HepG2 (cell line): Measurements from ENCODE around the gene TIMM13. TPM values are rescaled to one million over a fixed set of nuclear protein-coding genes. Genes with fewer than 3 reads are reported as not detected.

Source experiments
- CC2D1A ChIP-seq: sonication (generic); formaldehyde crosslinking; IDR thresholded peaks from 2 replicates; pipeline ENCODE4 v1.8.1; 2023; ENCODE audit warnings: mild to moderate bottlenecking, missing genetic modification reagents
- CREM ChIP-seq, 2 experiments: sonication (generic) in 1 of 2; formaldehyde crosslinking in 1 of 2; IDR thresholded peaks; 2 replicates each; pipeline versions ENCODE4 v1.4.0 to v1.6.1; 2016 to 2020; ENCODE audit warnings: antibody characterized with exemption in 1 of 2, mild to moderate bottlenecking in 1 of 2, missing genetic modification reagents in 1 of 2
- DR1 ChIP-seq: sonication (generic); formaldehyde crosslinking; IDR thresholded peaks from 2 replicates; pipeline ENCODE4 v1.8.0; 2021; ENCODE audit warnings: mild to moderate bottlenecking, missing genetic modification reagents, inconsistent platforms
- ETV6 ChIP-seq: sonication (generic); formaldehyde crosslinking; conservative IDR thresholded peaks from 2 replicates; pipeline ENCODE4 v1.4.0; 2020; ENCODE audit warnings: missing genetic modification reagents
- FOXJ3 ChIP-seq: sonication (generic); formaldehyde crosslinking; IDR thresholded peaks from 2 replicates; pipeline ENCODE4 v1.4.0; 2020; ENCODE audit warnings: missing genetic modification reagents, mild to moderate bottlenecking, borderline replicate concordance
- GATAD1 ChIP-seq: IDR thresholded peaks from 2 replicates; pipeline ENCODE4 v1.6.1; 2016; ENCODE audit warnings: missing genetic modification reagents, missing compliant biosample characterization
- GLI4 ChIP-seq: sonication (generic); formaldehyde crosslinking; IDR thresholded peaks from 2 replicates; pipeline ENCODE4 v1.5.1; 2020; ENCODE audit warnings: missing genetic modification reagents, mild to moderate bottlenecking, moderate library complexity, borderline replicate concordance
- MAFF ChIP-seq: IDR thresholded peaks from 2 replicates; pipeline ENCODE4 v1.6.1; 2011; ENCODE audit warnings: low read depth, low read length, improper control_type of control experiment
- MED1 ChIP-seq: sonication (generic); formaldehyde crosslinking; IDR thresholded peaks from 2 replicates; pipeline ENCODE4 v1.4.0; 2020; ENCODE audit warnings: missing genetic modification reagents
- MTF1 ChIP-seq: sonication (generic); formaldehyde crosslinking; IDR thresholded peaks from 2 replicates; pipeline ENCODE4 v1.5.0; 2020; ENCODE audit warnings: missing genetic modification reagents
- RORA ChIP-seq: sonication (generic); formaldehyde crosslinking; IDR thresholded peaks from 2 replicates; pipeline ENCODE4 v1.5.0; 2020; ENCODE audit warnings: mild to moderate bottlenecking, missing genetic modification reagents, moderate library complexity
- SAP130 ChIP-seq: IDR thresholded peaks from 2 replicates; pipeline ENCODE4 v1.6.1; 2016; ENCODE audit warnings: low read depth
- SPEN ChIP-seq: sonication (generic); formaldehyde crosslinking; IDR thresholded peaks from 2 replicates; pipeline ENCODE4 v1.5.1; 2020; ENCODE audit warnings: low read depth, mild to moderate bottlenecking, missing genetic modification reagents
- TP53 ChIP-seq: sonication (generic); formaldehyde crosslinking; conservative IDR thresholded peaks from 2 replicates; pipeline ENCODE4 v1.4.0; 2020; ENCODE audit warnings: missing genetic modification reagents
- ZFP82 ChIP-seq: sonication (generic); formaldehyde crosslinking; IDR thresholded peaks from 2 replicates; pipeline ENCODE4 v1.5.1; 2020; ENCODE audit warnings: mild to moderate bottlenecking, missing genetic modification reagents, borderline replicate concordance
- ZNF230 ChIP-seq: sonication (generic); formaldehyde crosslinking; IDR thresholded peaks from 2 replicates; pipeline ENCODE4 v1.4.0; 2020; ENCODE audit warnings: mild to moderate bottlenecking, missing genetic modification reagents
- ZNF317 ChIP-seq: sonication (generic); formaldehyde crosslinking; IDR thresholded peaks from 2 replicates; pipeline ENCODE4 v1.5.0; 2020; ENCODE audit warnings: mild to moderate bottlenecking, missing genetic modification reagents
- ZNF724P ChIP-seq: sonication (generic); formaldehyde crosslinking; IDR thresholded peaks from 2 replicates; pipeline ENCODE4 v1.8.0; 2022; ENCODE audit warnings: missing genetic modification reagents, borderline replicate concordance
- ZNF782 ChIP-seq: sonication (generic); formaldehyde crosslinking; IDR thresholded peaks from 2 replicates; pipeline ENCODE4 v1.4.0; 2020; ENCODE audit warnings: missing genetic modification reagents, mild to moderate bottlenecking, borderline replicate concordance
- ZNF816 ChIP-seq: sonication (generic); formaldehyde crosslinking; IDR thresholded peaks from 2 replicates; pipeline ENCODE4 v1.8.0; 2022; ENCODE audit warnings: missing genetic modification reagents, mild to moderate bottlenecking, borderline replicate concordance
- polyA plus RNA-seq, 8 experiments: library from polyadenylated mRNA; depleted of rRNA in 3 of 8; stranded (reverse) in 7 of 8; unstranded in 1 of 8; fragments of >200 nt; fragmentation: Illumina TruSeq in 4 of 8; extraction: Trizol in 4 of 8; gene quantifications; 2 replicates each; pipeline versions ENCODE4 v1.2.1 to v1.2.3, GENCODE V29; 2011 to 2016; ENCODE audit warnings: low read depth in 4 of 8, missing spikeins in 1 of 8, mixed read lengths in 1 of 8; ENCODE audit not compliant: insufficient read depth in 1 of 8
- total RNA-seq, 5 experiments: library from RNA; depleted of rRNA; stranded (reverse); fragments of >200 nt; fragmentation: Illumina TruSeq; extraction: Trizol; gene quantifications; 2 replicates each; pipeline ENCODE4 v1.2.3, GENCODE V29; 2016; ENCODE audit warnings: low read depth in 1 of 5
- TF ChIP-seq, protein P1 (sequence below): fragments of 450-650 bp; IDR thresholded peaks from 2 replicates; pipeline ENCODE4 v1.6.1; 2016
- TF ChIP-seq, protein P2 (sequence below): IDR thresholded peaks from 2 replicates; pipeline ENCODE4 v1.6.1; 2016; ENCODE audit warnings: low read depth, control low read depth
- TF ChIP-seq, protein P3 (sequence below): sonication (generic); formaldehyde crosslinking; IDR thresholded peaks from 2 replicates; pipeline ENCODE4 v1.5.0; 2020; ENCODE audit warnings: missing genetic modification reagents
- TF ChIP-seq, protein P4 (sequence below): sonication (generic); formaldehyde crosslinking; conservative IDR thresholded peaks from 2 replicates; pipeline ENCODE4 v1.8.0; 2022; ENCODE audit warnings: missing genetic modification reagents

The TIMM13 gene
- total and polyA plus RNA-seq, 2 of the 13 experiments (the other 11 are each of a cell fraction or from before 2014, with no cell fraction given), result 48.4 to 108 TPM

DNA sequence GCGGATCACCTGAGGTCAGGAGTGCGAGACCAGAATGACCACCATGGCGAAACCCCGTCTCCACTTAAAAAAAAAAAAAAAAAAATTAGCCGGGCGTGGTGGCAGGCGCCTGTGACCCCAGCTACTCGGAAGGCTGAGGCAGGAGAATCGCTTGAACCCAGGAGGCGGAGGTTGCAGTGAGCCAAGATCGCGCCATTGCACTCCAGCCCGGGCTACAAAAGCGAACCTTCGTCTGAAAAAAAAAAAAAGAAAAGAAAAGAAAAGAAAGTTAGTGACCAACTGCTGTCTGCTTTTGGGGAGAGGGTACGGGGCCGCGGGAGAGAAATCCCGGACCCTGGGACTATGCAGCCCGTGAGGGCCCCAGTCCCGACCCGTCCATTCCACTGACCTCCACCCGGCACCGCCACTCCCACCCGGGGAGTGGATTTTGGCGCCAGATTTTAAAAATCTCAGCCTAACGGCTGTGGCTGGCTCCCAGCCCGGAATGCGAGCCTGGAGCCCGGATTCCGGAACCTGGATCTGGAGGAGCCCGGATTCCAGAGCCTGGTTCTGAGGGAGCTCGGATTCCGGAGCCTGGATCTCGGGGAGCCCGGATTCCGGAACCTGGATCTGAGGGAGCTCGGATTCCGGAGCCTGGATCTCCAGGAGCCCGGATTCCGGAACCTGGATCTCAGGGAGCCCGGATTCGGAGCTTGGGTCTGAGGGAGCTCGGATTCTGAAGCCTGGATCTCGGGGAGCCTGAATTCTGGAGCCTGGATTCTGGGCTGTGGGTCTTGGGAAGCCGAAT, 35.4 kb upstream of the TIMM13 start (continued):
- TF ChIP-seq CC2D1A (CRISPR knock-in tag) (0 out of 2 replicates have a peak, but pooled peaks have one; percentile 31), SAP130 (CRISPR knock-in tag) (peak; percentile 77), GATAD1 (CRISPR knock-in tag) (peak; percentile 63), GLI4 (CRISPR knock-in tag) (0 out of 2 replicates have a peak, but pooled peaks have one; percentile 25), DR1 (CRISPR knock-in tag) (peak; percentile 50; the same call in 1 of the 2 replicates), TP53 (CRISPR knock-in tag) (peak; percentile 45; the same call in 1 of the 2 replicates), MAFF (0 out of 2 replicates have a peak, but pooled peaks have one; percentile 22), SPEN (CRISPR knock-in tag) (peak; percentile 68), RORA (peak; percentile 89; the same call in 1 of the 2 replicates), ZNF724P (CRISPR knock-in tag) (peak; percentile 56; the same call in 1 of the 2 replicates), ETV6 (CRISPR knock-in tag) (0 out of 2 replicates have a peak, but pooled peaks have one; percentile 40), ZNF230 (CRISPR knock-in tag) (peak; percentile 77; the same call in 1 of the 2 replicates), ZFP82 (CRISPR knock-in tag) (peak; percentile 81; the same call in 1 of the 2 replicates), MTF1 (CRISPR knock-in tag) (0 out of 2 replicates have a peak, but pooled peaks have one; percentile 46), ZNF317 (peak; percentile 82), FOXJ3 (peak; percentile 74; the same call in 1 of the 2 replicates), ZNF782 (CRISPR knock-in tag) (no peak), ZNF816 (CRISPR knock-in tag) (peak; percentile 93; the same call in 1 of the 2 replicates), MED1 (peak; percentile 90), CREM (IDR thresholded peaks at IDR 0.05) (peak; percentile 37; the same call in 1 of the 2 replicates), CREM (CRISPR knock-in tag; IDR thresholded peaks at IDR 0.05) (no peak)
- TF ChIP-seq, protein P1, sequence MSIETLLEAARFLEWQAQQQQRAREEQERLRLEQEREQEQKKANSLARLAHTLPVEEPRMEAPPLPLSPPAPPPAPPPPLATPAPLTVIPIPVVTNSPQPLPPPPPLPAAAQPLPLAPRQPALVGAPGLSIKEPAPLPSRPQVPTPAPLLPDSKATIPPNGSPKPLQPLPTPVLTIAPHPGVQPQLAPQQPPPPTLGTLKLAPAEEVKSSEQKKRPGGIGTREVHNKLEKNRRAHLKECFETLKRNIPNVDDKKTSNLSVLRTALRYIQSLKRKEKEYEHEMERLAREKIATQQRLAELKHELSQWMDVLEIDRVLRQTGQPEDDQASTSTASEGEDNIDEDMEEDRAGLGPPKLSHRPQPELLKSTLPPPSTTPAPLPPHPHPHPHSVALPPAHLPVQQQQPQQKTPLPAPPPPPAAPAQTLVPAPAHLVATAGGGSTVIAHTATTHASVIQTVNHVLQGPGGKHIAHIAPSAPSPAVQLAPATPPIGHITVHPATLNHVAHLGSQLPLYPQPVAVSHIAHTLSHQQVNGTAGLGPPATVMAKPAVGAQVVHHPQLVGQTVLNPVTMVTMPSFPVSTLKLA, result 0 out of 2 replicates have a peak, but pooled peaks have one; percentile 6
- TF ChIP-seq, protein P2, sequence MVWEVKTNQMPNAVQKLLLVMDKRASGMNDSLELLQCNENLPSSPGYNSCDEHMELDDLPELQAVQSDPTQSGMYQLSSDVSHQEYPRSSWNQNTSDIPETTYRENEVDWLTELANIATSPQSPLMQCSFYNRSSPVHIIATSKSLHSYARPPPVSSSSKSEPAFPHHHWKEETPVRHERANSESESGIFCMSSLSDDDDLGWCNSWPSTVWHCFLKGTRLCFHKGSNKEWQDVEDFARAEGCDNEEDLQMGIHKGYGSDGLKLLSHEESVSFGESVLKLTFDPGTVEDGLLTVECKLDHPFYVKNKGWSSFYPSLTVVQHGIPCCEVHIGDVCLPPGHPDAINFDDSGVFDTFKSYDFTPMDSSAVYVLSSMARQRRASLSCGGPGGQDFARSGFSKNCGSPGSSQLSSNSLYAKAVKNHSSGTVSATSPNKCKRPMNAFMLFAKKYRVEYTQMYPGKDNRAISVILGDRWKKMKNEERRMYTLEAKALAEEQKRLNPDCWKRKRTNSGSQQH (CRISPR knock-in tag), result no peak
- TF ChIP-seq, protein P3, sequence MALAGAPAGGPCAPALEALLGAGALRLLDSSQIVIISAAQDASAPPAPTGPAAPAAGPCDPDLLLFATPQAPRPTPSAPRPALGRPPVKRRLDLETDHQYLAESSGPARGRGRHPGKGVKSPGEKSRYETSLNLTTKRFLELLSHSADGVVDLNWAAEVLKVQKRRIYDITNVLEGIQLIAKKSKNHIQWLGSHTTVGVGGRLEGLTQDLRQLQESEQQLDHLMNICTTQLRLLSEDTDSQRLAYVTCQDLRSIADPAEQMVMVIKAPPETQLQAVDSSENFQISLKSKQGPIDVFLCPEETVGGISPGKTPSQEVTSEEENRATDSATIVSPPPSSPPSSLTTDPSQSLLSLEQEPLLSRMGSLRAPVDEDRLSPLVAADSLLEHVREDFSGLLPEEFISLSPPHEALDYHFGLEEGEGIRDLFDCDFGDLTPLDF (CRISPR knock-in tag), result peak; percentile 99
- TF ChIP-seq, protein P4, sequence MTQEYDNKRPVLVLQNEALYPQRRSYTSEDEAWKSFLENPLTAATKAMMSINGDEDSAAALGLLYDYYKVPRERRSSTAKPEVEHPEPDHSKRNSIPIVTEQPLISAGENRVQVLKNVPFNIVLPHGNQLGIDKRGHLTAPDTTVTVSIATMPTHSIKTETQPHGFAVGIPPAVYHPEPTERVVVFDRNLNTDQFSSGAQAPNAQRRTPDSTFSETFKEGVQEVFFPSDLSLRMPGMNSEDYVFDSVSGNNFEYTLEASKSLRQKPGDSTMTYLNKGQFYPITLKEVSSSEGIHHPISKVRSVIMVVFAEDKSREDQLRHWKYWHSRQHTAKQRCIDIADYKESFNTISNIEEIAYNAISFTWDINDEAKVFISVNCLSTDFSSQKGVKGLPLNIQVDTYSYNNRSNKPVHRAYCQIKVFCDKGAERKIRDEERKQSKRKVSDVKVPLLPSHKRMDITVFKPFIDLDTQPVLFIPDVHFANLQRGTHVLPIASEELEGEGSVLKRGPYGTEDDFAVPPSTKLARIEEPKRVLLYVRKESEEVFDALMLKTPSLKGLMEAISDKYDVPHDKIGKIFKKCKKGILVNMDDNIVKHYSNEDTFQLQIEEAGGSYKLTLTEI (CRISPR knock-in tag), result no peak
